Measurements from ENCODE around the gene FA2H.
"Not testable (repeated sequence)": the region's sequence is repeated elsewhere in the genome, so short reads cannot be mapped to it uniquely, and the experiment has no call there.

Gene FA2H

DNA sequence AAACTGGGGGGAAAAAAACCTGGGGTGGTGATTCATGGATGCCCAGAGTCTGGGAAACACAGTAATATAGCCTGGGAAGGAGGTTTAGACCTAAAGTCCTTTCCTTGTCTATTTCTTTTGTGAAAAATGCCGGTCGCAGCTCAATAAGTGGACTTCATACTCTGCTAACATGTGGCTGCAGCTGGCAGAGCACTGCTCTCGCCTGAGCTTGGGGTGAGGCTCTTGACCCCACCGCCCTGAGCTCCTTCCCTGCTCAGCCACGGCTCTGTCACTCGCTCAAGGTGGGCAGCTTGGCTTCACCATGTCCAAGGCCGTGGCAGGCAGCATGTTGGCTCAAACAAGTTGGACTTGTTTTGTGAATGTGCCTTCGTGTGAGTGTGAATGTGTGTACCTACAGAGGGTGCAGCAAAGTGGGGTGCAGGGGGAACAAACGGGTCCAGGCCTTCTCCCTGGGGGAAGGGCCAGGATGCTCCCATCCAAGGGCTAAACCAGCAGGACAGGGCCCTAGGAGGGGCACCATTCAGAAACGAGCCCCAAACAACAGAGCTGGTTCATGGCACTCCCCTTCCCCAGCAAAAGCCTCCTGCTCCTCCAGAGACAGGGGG is 4.9 kb downstream of the FA2H start:
- no peak for DNase-seq (ENCODE audit: low read depth)

DNA sequence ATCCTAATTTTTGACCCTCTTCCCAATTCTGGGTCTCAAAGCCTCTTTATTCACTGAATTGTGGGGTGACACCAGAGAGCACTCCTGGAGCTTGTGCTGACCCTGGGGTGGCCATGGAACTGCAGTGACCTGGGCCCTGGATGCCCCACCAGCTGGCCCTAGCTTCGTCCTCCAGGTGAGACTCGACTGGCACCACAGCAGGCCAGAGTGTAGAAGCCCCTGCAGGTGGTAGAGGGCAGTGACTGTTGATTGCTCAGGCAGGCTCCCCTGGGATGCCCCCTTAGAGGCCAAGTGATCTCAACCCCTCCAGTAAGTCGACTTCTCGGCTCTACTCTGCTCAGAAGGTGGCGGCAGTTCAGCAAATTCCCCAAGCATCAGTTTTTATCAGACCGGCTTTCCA is 6.4 kb downstream of the FA2H start:
- DNase-seq (ENCODE audit: low read depth), result no peak

DNA sequence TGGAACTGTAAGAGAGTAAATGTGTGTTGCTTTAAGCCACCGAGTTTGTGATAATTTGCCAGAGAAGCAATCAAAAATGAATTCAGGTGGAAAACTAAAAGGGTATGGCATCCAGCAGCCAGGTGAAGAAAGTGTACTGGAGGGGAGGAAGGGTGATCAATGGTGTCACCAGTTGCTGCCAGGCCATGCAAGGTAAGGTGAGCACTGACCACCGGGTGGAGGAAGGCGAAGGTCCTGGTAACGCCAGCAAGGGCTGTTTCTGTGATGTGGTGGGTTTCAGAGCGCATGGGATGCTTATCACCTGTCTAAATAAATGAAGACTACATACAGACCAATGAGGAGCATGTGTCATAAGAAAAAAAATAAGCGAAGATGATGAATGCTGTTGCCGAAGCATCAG is 6.9 kb downstream of the FA2H start:
- DNase-seq (ENCODE audit: low read depth), result no peak

DNA sequence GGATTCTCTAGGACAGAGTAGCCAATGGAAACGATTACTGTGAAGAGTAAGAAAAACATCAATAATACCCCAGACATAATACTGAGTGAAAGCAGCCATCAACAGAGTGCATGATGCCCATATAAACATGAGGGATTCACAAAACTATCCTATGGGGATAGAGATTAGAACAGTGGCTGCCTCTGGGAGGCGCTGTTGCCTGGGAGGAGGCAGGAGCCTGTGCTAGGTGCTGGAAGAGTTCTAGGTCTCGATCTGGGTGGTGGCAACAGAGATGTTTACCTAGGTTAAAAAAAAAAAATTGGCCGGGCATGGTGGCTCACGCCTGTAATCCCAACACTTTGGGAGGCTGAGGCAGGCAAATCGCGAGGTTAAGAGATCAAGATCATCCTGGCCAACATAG is 7.9 kb downstream of the FA2H start:
- DNase-seq (ENCODE audit: low read depth), result no peak

DNA sequence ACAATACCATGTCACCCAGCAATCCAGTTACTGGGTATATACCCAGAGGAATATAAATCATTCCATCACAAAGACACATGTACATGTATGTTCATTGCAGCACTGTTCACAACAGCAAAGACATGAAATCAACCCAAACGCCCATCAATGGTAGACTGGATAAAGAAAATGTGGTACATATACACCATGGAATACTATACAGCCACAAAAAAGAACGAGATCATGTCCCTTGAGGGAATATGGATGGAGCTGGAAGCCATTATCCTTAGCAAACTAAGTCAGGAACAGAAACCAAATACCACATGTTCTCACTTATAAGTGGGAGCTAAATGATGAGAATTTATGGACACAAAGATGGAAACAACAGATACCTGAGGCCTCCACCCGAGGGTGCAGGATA is 10.4 kb downstream of the FA2H start:
- not testable (repeated sequence) for DNase-seq (ENCODE audit: low read depth)

DNA sequence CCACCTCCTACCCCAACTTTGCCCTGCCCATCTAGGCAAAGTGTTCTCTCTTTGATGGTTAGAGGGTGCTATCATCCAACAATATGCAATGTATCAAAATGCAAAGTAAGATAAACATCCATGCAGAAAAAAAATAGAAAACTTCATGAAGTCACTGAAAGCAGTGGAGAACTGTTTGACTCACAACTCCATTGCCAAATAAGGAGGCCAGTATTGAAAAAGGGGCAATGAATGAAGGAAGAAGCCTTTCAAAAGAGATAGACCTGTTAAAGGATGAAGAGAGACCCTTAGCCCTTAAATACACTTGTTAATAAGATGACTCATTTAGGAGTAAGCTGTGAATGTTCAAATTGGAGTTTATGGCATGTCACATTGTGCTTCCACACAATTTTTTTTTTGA is 13.0 kb downstream of the FA2H start:
- DNase-seq (ENCODE audit: low read depth), result no peak

DNA sequence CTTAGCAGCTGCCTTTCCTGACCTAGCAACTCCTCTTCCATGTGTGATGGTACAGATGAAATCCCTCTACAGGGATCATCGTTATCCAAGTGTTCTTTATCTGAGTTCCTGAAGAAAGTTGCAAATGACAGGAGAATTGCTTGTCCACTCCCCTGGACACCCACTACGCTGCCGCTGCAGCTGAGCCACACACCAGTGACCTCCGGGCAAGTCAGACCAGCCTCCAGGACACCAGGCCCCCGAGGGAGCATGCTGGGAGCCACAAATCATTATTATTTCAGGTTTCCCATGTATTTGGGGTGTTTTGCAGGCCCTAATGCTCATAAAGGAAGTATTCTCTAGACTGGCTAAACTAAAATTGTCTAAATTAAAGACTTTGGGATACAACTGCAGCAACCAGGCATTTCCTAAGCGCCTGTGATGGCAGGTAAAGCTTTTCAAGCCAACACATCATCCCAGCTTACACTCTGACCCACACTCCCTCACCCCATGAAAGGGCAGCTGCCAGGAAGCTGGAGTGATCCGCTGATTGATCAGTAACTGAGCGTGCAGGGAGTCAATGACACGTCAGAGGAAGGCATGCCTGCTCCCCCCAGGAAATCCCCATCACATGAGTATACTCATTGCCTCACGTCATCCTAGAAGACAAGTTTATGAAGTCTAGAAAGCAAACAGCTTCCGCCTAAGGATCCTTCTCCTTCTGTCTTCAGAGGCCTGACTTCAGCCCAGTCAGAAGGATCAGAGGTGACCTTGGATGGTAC is 14.4 kb downstream of the FA2H start:
- peak; percentile 56 for DNase-seq (ENCODE audit: low read depth)

DNA sequence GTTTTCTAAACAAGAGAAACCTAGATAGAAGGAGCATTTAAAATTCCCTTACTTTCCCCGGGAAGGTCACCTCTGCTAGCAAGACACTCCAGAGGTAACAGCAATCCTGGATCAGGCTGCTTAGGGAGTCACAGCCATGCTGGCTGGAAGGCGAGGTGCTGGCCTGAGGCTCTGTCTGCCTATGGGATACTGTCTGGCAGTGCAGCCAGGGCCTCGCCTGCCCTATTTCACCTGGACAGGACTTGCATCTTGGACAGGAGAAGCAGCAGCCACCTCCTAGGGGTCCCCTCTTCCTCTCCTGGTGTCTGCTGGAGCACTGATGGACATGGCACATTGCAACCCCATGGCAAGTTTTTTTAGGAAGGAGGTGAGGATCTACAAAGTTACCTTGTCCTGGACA is 15.1 kb downstream of the FA2H start:
- no peak for DNase-seq (ENCODE audit: low read depth)

DNA sequence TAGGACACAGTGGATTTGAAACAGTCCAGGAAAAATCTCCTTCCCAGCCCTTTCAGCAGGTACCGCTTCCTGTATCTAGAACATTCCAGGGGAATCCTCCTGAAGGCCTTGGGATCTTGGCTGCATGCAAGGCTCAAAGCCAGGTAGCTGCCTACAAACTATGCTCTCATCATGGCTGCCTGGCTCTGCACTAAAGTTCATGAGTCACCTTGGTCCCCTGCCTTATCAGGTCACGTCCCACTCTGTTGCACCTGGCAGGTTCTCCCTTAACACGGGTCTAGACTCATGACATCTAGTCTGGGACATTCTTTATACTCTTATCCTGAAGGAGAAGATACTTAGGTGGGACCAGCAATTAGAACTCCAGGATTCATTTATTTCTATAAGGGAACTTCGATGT is 15.8 kb downstream of the FA2H start:
- no peak for DNase-seq (ENCODE audit: low read depth)

DNA sequence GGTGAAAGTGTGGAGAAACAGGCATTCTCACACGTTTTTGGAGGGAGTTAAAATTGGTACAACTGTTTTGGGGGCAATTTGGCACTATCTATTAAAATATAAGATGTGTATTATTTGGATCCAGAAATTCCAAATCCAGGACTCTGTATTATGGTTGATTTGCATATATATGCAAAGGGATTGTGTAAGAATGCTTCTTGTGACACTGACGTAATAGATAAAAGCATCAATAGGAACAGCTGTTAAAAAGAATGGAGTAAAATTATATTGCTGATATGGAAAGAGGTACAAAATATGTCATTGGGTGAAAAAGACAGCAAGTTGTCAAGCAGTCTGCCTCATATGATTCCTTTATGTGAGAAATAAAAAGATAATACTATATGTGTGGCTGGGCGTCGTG is 17.3 kb downstream of the FA2H start:
- DNase-seq (ENCODE audit: low read depth), result no peak

DNA sequence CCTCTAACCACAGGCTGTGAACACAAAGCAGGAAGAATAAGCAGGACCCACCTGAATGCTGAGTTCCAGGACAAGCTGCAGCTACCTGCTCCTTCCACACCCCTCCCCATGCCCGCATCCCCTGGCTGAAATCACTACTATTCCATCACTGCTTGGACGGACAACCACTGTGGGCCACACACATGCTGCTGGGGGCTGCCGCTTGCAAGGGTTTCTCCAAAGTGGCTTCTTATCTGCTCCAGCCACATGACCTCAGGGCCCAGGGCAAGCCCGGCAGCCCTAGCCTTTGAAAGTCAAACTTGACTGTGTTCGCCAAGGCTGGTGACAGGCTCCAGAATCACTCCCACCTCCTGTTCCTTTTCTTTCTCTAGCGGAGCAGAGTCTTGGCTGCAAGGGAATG is 18.4 kb downstream of the FA2H start:
- no peak for DNase-seq (ENCODE audit: low read depth)

DNA sequence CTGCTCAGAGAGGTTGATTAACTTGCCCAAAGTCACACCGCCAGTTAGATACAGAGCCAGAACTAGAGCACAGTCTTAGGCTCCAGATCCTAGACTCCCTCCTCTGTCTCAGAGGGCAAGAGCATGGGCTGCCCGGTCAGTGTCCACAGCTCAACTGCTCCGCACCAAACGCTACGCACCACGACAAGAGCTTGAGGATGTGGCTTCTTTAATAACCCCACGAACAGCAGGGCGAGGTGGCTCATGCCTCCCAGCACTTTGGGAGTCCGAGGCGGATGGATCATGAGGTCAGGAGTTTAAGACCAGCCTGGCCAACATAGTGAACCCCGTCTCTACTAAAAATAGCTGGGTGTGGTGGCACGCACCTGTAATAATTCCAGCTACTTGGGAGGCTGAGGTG is 21.4 kb downstream of the FA2H start:
- no peak for DNase-seq (ENCODE audit: low read depth)

DNA sequence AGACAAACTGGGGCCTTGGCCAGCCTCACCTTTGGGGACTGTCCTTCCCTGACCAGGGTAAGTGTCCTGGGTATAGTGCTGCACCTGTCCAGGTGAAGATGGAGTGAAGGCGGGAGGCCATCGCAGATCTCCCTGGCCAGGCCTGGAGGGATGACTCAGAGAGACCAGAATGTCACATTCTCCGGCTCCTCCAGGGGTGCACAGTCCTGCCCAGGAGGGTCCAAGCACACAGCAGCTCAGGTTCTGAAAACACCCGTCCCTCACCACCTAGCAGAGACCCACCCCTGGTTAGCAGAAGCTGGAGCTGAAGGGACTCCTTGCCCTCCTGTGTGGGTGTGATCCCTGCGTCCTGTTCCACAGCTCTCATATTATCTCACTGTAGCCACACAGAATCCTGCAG is 21.9 kb downstream of the FA2H start:
- DNase-seq (ENCODE audit: low read depth), result no peak

DNA sequence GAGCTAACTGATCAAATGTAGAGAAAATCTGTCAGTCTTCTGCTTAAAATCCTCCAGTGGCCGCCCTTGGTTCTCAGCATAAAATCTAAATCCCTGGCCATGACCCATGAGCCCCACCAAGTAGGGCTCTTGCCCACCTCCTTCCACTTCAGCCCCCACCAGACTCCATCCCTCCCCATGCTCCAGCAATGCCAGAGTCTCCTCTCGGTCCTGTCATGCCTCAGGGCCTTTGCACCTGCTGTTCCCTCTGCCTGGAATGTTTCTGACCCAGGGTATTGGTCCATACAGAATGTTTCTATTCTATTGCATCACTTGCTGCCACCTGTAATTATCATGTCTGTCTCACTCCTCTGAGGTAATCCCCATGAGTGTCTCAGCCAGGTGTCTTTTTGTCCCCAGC is 22.4 kb downstream of the FA2H start:
- no peak for DNase-seq (ENCODE audit: low read depth)

DNA sequence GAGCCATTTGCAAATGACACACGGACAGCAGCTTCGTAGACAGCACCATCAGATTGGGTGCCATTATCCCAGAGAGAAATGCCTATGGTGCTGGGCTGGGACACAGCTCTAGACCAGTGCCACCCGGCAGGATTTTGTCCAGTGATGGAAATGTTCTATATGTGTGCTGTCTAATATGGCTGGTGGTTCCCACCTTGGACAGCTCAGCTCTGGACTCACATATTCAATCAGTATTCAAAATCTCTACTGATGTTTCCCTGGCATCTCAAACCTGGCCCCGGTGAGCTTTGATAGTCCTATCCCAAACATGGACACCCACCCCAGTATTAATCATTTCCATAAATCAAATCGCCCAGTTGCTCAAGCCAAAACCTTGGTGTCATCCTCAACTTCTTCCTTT is 23.0 kb downstream of the FA2H start:
- no peak for DNase-seq (ENCODE audit: low read depth)

DNA sequence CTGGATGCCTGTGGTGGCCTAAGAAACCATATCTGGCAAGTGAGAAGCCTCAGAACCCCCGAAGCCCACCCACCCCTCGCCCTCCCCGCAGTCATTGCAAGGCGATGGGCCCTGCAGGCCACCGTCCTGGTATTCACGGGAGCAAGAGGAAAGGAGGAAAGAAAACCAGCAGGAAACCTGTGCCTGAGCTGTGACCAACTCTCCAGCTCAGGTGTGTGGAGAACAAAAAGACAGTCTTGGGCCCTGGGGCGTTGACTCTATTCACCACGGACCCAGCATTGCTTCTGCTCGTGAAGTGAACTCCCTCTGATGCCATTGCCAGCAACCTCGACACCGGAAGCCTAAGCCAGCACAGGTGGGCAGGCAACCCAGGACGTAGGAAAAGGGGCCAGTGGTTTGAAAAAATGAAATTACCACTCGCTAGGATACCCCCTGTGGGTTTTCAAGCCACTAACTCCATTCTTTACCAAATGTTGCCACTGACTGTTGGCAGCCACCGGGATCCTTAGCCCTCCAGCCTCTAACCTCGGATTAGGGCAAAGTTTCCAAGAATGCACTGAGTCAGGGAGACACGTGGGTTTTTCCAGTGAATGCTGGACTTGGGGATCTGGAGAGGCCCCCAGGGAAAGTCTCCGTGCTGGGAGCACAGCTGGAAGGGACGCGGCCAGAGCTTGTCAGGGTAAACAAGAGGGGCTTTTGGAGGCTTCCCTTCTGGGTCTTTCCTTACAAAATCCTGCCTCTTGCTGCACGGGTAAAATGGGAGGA is 25.1 kb downstream of the FA2H start:
- no peak for DNase-seq (ENCODE audit: low read depth)

DNA sequence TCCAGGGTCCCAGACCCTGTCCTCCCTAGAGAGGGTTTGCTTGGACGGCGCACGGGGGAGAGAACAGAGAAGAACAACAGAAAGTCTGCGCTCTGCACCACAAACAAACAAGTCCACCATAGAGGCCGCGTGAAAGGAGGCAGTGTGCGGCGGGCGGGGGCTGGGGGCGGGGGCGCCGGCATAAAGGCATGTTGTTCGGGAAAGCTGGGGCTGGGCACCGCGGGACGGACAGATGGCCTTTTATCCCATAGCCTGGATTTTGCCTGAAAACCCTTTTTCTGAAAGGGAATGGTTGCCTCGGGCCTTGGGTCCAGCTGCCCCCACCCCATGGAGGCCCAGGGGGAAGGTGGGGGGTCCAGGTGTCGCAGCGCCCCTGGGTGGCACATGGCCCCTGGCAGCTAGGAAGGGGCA is 26.0 kb downstream of the FA2H start:
- DNase-seq (ENCODE audit: low read depth), result no peak

DNA sequence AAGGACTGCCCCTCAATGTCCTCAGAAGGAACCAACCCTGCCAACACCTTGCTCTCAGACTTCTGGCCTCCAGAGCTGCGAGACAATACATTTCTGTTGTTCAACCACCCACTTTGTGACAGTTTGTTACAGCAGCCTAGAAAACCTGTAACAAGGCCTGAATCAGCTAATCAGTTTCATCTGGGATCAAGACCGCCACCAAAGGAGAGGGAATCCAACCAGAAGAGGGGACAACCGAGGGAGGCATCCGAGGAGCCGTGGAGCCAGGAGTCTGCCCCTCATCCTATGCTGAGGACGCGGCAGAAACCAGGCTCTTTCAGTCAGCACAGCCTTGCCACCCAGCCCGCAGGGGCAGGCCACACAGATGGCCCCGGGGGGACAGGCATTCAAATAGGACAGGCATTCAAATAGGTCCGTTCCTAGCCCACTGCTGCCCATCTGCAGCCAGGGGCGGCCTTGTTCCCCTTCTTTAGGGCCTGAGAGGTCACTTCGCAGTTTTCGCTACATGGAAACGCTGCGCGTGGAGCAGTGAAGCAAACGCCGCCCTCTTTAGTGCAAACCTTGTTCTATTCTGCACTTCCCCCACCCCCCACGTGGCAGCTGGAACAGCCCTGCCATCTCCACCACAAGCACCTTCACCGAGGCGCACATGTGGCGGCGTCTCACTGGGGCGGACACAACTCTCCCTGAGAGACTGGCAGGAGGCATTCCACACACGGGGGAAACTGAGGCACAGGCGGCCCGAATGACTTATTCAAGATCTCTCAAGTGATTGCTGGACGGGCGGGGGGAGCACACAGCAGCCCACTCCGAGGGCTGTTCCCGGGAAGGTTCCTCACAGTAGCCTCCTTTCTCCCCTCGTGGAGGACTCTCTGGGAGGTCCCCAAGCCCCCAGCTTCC is 26.7 kb downstream of the FA2H start:
- DNase-seq (ENCODE audit: low read depth), result no peak

DNA sequence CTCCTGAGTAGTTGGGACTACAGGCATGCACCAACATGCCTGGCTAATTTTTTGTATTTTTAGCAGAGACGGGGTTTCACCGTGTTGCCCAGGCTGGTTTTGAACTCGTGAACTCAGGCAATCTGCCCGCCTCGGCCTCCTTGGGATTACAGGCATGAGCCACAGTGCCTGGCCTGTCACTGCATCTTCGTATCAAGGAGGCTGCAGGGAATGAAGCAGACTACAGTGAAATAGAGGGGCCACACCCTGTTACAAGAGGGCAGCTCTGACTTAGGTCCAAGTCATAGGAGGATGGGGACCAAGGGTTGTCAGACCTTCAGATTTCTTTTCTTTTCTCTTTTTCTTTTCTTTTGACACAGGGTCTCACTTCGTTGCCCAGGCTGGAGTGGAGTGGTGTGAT is 28.7 kb downstream of the FA2H start:
- no peak for DNase-seq (ENCODE audit: low read depth)

DNA sequence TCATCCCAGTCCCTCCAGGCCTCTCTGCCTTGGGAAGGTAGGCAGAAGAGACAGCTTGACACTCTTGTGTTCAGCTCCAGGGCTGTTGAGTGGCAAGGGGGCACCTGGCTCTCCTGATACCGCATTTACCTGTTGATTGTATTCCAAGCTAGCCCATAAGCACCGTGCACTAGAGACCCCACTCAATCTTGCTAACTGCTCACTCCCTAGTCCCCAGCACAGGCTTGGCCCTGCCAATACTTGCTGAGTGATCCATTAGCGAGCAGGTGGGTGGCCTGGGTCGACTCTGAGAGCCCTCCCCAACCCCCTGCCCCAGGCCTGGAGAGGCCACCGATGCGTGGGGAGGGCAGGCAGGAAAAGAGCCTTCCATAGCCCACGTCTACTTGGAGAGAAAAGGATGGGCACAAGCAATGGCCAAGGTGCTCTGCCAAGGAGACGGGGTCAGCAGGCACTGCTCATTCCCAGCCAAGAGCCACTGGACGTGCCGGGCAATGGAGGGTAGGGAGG is 29.5 kb downstream of the FA2H start:
- no peak for DNase-seq (ENCODE audit: low read depth)

DNA sequence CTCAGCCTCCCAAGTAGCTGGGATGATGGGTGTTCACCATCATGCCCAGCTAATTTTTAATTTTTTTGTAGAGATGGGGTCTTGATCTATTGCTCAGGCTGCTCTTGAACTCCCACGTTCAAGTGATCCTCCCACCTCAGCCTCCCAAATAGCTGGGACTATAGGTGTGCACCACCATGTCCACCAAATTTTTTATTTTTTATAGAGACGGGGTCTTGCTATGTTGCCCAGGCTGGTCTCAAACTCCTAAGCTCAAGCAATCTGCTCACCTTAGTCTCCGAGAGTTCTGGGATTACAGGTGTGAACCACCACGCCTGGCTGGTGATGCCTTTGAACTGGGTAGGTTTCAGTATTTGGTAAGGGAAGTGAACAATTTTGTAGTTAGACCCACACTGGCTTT is 30.1 kb downstream of the FA2H start:
- DNase-seq (ENCODE audit: low read depth), result no peak

DNA sequence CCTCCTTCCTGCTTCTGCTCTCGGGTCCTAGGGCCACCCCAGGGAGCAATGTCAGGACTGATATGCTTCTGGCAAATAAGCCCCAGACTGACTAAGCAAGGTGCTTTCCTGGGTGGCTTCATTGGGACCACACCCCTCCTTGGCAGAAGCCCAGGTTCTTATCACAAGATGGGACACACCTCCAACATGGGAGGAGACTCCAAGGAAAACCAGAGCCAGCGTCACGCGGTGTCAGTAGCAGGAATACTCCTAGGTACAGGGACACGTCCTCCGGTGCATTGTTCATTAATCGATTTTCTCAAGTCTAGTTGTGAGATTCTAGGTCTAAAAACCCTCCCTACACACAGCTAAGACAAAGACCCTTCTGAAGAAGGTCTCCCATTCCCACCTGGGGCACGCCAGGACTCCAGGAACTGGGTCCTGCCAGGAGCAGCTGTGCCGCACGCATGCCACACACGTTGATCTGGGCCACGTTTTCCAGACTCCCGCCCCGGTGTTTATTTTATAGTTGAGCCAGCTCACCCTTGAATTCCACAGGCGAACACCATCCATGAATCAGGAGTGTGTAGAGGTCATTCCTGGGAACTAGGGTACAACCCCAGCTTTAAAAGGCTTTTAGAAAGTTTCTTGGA is 30.8 kb downstream of the FA2H start:
- no peak for DNase-seq (ENCODE audit: low read depth)
